Cardiac muscle cell (in vitro differentiated cells and primary cell): ENCODE data around the gene COMT. TPM values are rescaled to one million over a fixed set of nuclear protein-coding genes. Genes with fewer than 3 reads are reported as not detected.
"Not testable (repeated sequence)": the region's sequence is repeated elsewhere in the genome, so short reads cannot be mapped to it uniquely, and the experiment has no call there.

Experiments
- DNase-seq, 2 donors: peaks; one replicate each; pipeline versions ENCODE4 v3.0.0 to v3.0.0-alpha.2; 2010 to 2017; ENCODE audit warnings: low read depth in 1 of 2, low spot score in 1 of 2
- H3K27ac ChIP-seq: fragments of 200-600 bp; sonication (generic); 2 replicates; pipeline ENCODE4 v1.5.1; 2016
- H3K27me3 ChIP-seq: fragments of 200-600 bp; sonication (generic); 2 replicates; pipeline ENCODE4 v1.6.0; 2016; ENCODE audit warnings: control low read depth
- H3K36me3 ChIP-seq: fragments of 200-600 bp; sonication (generic); 2 replicates; pipeline ENCODE4 v1.5.1; 2016; ENCODE audit warnings: control low read depth
- H3K4me1 ChIP-seq: fragments of 200-600 bp; sonication (generic); 2 replicates; pipeline ENCODE4 v1.8.1; 2017; ENCODE audit warnings: low read depth, mild to moderate bottlenecking, mixed run types
- H3K4me3 ChIP-seq: fragments of 200-600 bp; sonication (generic); 2 replicates; pipeline ENCODE4 v1.5.1; 2016; ENCODE audit warnings: mild to moderate bottlenecking
- H3K9me3 ChIP-seq: fragments of 200-600 bp; sonication (generic); 2 replicates; pipeline ENCODE4 v1.5.1; 2017; ENCODE audit warnings: low read depth, mild to moderate bottlenecking, control low read depth
- CTCF ChIP-seq: IDR thresholded peaks from 2 replicates; pipeline ENCODE4 v1.5.1; 2012; ENCODE audit warnings: low read depth, mild to moderate bottlenecking, low read length
- polyA plus RNA-seq: library from polyadenylated mRNA; unstranded; fragments of >200 nt; fragmentation: Nextera tagmentation; extraction: Ambion mirVana; gene quantifications from 2 replicates; pipeline ENCODE4 v1.2.1, GENCODE V29; 2016
- total RNA-seq: library from RNA; depleted of rRNA; stranded (reverse); fragments of >200 nt; gene quantifications from 2 replicates; pipeline ENCODE4 v1.2.3, GENCODE V29; 2016

Gene COMT
- total and polyA plus RNA-seq, 2 experiments from 2014 or later, result 35.8 to 51.9 TPM

GRCh38 chr22:19904935-19905334 is 36.6 kb upstream of the COMT start:
- no peaks in the 10 kb centered on the region for H3K36me3 ChIP-seq
- no peak overlapping the region for H3K4me3 ChIP-seq
- no peak overlapping the region for H3K27ac ChIP-seq
- H3K9me3 ChIP-seq, result no peaks in the 10 kb centered on the region
- no peaks in the 10 kb centered on the region for H3K27me3 ChIP-seq
- no peak for TF ChIP-seq CTCF
- peaks cover 11% of the 10 kb centered on the region for H3K4me1 ChIP-seq
- no peak for DNase-seq

- peak in 1 of 2 donors; percentile 26 for DNase-seq
- H3K27ac ChIP-seq, result no peak overlapping the region
- no peaks in the 10 kb centered on the region for H3K36me3 ChIP-seq
Observed at GRCh38 chr22:19905347-19906276, 36.0 kb upstream of the COMT start.

GRCh38 chr22:19906864-19907263 is 34.7 kb upstream of the COMT start:
- peaks cover 11% of the 10 kb centered on the region for H3K4me1 ChIP-seq
- H3K4me3 ChIP-seq, H3K9me3 ChIP-seq, H3K27me3 ChIP-seq, DNase-seq, H3K36me3 ChIP-seq, H3K27ac ChIP-seq: not testable (repeated sequence)

More at GRCh38 chr22:19905347-19906276, 36.0 kb upstream of the COMT start:
- H3K27me3 ChIP-seq, result no peaks in the 10 kb centered on the region
- H3K4me1 ChIP-seq, result peaks cover 11% of the 10 kb centered on the region
- no peaks in the 10 kb centered on the region for H3K9me3 ChIP-seq
- TF ChIP-seq CTCF, result no peak
- no peak overlapping the region for H3K4me3 ChIP-seq

- H3K9me3 ChIP-seq, H3K27ac ChIP-seq, H3K27me3 ChIP-seq, H3K36me3 ChIP-seq, H3K4me3 ChIP-seq, DNase-seq: not testable (repeated sequence)
- H3K4me1 ChIP-seq, result peaks cover 11% of the 10 kb centered on the region
Observed at GRCh38 chr22:19907902-19908301, 33.7 kb upstream of the COMT start.

GRCh38 chr22:19909350-19910179 is 32.0 kb upstream of the COMT start:
- Histone ChIP-seq H3K4me1 (peaks cover 3% of the 10 kb centered on the region), H3K27ac (no peak overlapping the region), H3K27me3 (no peaks in the 10 kb centered on the region), H3K9me3 (no peaks in the 10 kb centered on the region), H3K36me3 (no peaks in the 10 kb centered on the region), H3K4me3 (no peak overlapping the region)
- peak; percentile 89 for TF ChIP-seq CTCF
- DNase-seq, result peak; percentile 85

- peaks cover under 1% of the 10 kb centered on the region for H3K4me1 ChIP-seq
- no peaks in the 10 kb centered on the region for H3K27me3 ChIP-seq
- no peak overlapping the region for H3K4me3 ChIP-seq
- H3K36me3 ChIP-seq, result no peaks in the 10 kb centered on the region
- no peak overlapping the region for H3K27ac ChIP-seq
- DNase-seq, result no peak
- TF ChIP-seq CTCF, result no peak
- H3K9me3 ChIP-seq, result no peaks in the 10 kb centered on the region
Observed at GRCh38 chr22:19910180-19910744, 31.3 kb upstream of the COMT start.
